Nephron progenitor cell (in vitro differentiated cells): ENCODE results near the gene C5orf24.
"Not testable (repeated sequence)": the region's sequence is repeated elsewhere in the genome, so short reads cannot be mapped to it uniquely, and the experiment has no call there.

Source experiments
- DNase-seq: peaks from one replicate; pipeline ENCODE4 v3.0.0; 2021
- H3K27ac Mint-ChIP-seq: 2 replicates; pipeline ENCODE4 v1.8.0; 2021; ENCODE audit warnings: mild to moderate bottlenecking, moderate library complexity, mixed read lengths
- H3K27me3 Mint-ChIP-seq: 2 replicates; pipeline ENCODE4 v1.8.0; 2021; ENCODE audit warnings: mild to moderate bottlenecking, low read depth, mixed read lengths; ENCODE audit not compliant: poor library complexity
- H3K36me3 Mint-ChIP-seq: 2 replicates; pipeline ENCODE4 v1.8.0; 2021; ENCODE audit warnings: low read depth, mixed read lengths
- H3K4me1 Mint-ChIP-seq: 2 replicates; pipeline ENCODE4 v1.8.0; 2021; ENCODE audit warnings: mixed read lengths
- H3K4me3 Mint-ChIP-seq: 2 replicates; pipeline ENCODE4 v1.8.0; 2021; ENCODE audit warnings: mild to moderate bottlenecking, moderate library complexity, mixed read lengths
- H3K9me3 Mint-ChIP-seq: 2 replicates; pipeline ENCODE4 v1.8.0; 2021; ENCODE audit warnings: mild to moderate bottlenecking, moderate library complexity, mixed read lengths
- CTCF ChIP-seq: fragments of 200-600 bp; sonication (generic); IDR thresholded peaks from 2 replicates; pipeline ENCODE4 v1.5.0; 2021; ENCODE audit warnings: antibody characterized with exemption

C5orf24 gene

GRCh38 chr5:134835623-134836022, 10.1 kb upstream of the C5orf24 start:
- peaks cover 1% of the 10 kb centered on the region for H3K4me1 Mint-ChIP-seq
- H3K36me3 Mint-ChIP-seq, result peaks cover 66% of the 10 kb centered on the region
- no peak overlapping the region for H3K27ac Mint-ChIP-seq
- peaks cover 6% of the 10 kb centered on the region for H3K9me3 Mint-ChIP-seq
- no peak overlapping the region for H3K4me3 Mint-ChIP-seq
- no peak for TF ChIP-seq CTCF
- DNase-seq, result no peak
- H3K27me3 Mint-ChIP-seq, result no peaks in the 10 kb centered on the region

- no peak overlapping the region for H3K27ac Mint-ChIP-seq
- H3K27me3 Mint-ChIP-seq, result no peaks in the 10 kb centered on the region
- peaks cover 9% of the 10 kb centered on the region for H3K9me3 Mint-ChIP-seq
- H3K4me1 Mint-ChIP-seq, result peaks cover 10% of the 10 kb centered on the region
- no peak for DNase-seq
- H3K36me3 Mint-ChIP-seq, result peaks cover 63% of the 10 kb centered on the region
- H3K4me3 Mint-ChIP-seq, result no peak overlapping the region
- no peak for TF ChIP-seq CTCF
Measured at GRCh38 chr5:134837530-134838181, 8.1 kb upstream of the C5orf24 start.

GRCh38 chr5:134838361-134838760, 7.4 kb upstream of the C5orf24 start:
- H3K27me3 Mint-ChIP-seq, H3K27ac Mint-ChIP-seq, H3K4me3 Mint-ChIP-seq, H3K9me3 Mint-ChIP-seq, DNase-seq: not testable (repeated sequence)
- peaks cover 10% of the 10 kb centered on the region for H3K4me1 Mint-ChIP-seq
- H3K36me3 Mint-ChIP-seq, result peaks cover 63% of the 10 kb centered on the region

- TF ChIP-seq CTCF, result no peak
- DNase-seq, result no peak
- Mint-ChIP-seq H3K27ac (peak overlapping the region; percentile 60), H3K9me3 (peaks cover 9% of the 10 kb centered on the region), H3K36me3 (peaks cover 53% of the 10 kb centered on the region), H3K4me1 (peaks cover 17% of the 10 kb centered on the region), H3K4me3 (no peak overlapping the region), H3K27me3 (no peaks in the 10 kb centered on the region)
Measured at GRCh38 chr5:134840811-134841210, 5.0 kb upstream of the C5orf24 start.

GRCh38 chr5:134844252-134844651, 1.5 kb upstream of the C5orf24 start:
- Mint-ChIP-seq H3K9me3 (peaks cover 8% of the 10 kb centered on the region), H3K4me1 (peaks cover 30% of the 10 kb centered on the region), H3K27ac (no peak overlapping the region), H3K36me3 (peaks cover 48% of the 10 kb centered on the region), H3K4me3 (no peak overlapping the region), H3K27me3 (no peaks in the 10 kb centered on the region)
- no peak for TF ChIP-seq CTCF
- DNase-seq, result no peak

GRCh38 chr5:134845335-134845851, 375 bp upstream of the C5orf24 start:
- Mint-ChIP-seq H3K4me1 (peaks cover 31% of the 10 kb centered on the region), H3K4me3 (peak overlapping the region; percentile 93), H3K27ac (peak overlapping the region; percentile 81), H3K9me3 (peaks cover 4% of the 10 kb centered on the region), H3K36me3 (peaks cover 45% of the 10 kb centered on the region), H3K27me3 (no peaks in the 10 kb centered on the region)
- DNase-seq, result no peak
- no peak for TF ChIP-seq CTCF
